Activated CD4-positive, alpha-beta T cell treated with anti-CD3 and anti-CD28 coated beads for 24 hours (primary cell): ENCODE measurements around the gene HOXB8.

Source experiments
- DNase-seq, 2 donors: peaks; one replicate each; pipeline ENCODE4 v3.0.0-alpha.2; 2020; ENCODE audit warnings: low read depth in 2 of 2

HOXB8 gene

DNA sequence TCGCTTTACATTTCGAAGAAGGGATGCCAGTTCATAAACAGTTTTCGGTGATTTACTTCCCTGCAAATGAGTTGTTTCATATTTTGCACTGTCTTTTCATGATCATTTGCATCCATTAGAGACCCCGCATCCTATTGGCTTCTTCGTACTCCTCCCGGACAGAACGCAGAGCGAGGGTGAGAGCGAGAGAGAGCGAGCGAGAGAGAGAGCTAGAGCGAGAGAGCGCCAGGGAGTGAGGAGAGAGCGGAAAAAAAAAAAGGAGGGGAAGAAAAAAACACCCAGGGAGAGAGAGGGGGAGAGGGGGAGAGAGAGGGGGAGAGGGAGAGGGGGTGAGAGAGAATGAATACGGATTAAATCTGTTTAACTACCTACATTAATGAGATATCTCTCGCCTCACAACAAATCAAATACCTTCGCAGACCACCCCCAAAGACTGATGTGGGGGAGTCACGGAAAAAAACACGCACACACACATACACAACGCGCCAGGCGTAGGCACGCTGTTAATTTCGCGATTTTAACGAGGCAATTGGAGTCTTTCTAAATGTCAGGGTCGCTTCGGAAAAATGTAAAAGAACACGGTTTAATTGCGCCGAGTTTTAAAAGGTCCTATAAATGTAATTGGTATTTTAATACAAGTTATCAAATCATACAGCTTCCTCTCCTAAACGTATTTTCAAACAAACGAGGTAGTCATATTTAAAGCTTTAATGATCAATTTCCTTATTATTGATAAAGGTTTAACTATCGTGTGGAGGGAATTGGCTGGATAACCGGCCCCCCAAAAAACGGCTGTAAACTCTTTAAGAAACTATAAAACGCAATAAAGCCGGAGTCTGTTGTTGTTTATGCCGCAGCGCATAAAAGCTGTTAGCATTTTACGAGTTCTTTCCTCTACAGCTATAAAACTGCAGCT lies at the start of gene HOXB8:
Gene HOXB8 (minus strand): TSS at position 246 of the 916 bp plus-strand sequence. CDS start 588 bp downstream, outside the sequence.
- no peak for DNase-seq

DNA sequence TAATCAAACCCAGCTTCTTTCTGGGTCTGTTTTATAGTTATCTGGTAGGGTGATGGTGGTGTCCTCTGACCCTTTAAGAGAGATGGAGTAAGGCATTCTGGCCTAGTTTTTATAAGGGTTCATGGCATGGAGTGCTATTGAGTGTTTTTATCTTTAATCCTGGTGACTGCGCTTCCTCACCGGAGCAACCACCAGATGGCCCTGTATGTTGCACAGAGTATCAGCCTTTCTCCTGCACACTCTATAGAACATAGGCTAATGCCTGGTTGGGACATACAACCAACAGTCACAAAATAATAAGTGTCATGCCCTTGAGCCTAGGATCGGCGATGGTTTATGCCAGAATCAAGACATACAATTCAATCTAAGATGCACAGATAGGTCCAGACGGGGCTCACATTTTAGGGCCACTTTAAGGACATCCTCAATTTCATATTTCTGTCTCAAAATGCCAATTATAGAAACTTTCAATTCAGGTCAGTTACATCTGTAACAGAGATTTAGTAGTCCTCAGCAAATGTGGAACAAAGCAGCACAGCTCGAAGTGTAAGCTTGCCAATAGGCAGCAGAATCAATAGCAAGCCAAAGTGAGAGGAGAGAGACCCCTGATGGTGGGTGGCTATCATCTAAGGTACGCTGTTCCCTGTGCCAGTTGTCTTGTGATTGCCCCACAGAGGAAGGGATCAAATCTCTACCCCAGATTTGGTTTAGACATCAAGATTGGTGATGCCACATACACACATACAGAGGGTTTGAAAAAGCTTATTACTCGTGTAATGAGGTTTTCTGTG lies 48.2 kb upstream of the HOXB8 start:
- no peak for DNase-seq

DNA sequence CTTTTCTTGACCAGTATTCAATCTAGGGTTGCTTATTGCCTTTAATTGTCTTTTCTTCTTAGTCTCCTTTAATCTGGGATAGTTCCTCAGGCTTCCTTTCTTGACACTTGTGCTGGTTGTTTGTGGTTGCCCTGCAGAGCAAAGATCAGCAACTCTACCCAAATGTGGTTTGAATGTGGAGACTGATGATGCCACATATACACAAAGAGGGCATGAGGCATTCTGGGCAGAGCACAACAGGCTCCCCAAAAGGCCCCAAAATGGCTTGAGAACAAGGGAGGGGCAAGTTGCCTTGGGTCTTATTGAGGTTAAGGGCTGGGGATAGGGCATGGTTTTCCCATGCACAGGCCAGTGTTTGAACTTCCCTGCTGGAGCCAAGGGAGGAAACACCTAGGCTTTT lies 40.8 kb upstream of the HOXB8 start:
- DNase-seq: no peak

DNA sequence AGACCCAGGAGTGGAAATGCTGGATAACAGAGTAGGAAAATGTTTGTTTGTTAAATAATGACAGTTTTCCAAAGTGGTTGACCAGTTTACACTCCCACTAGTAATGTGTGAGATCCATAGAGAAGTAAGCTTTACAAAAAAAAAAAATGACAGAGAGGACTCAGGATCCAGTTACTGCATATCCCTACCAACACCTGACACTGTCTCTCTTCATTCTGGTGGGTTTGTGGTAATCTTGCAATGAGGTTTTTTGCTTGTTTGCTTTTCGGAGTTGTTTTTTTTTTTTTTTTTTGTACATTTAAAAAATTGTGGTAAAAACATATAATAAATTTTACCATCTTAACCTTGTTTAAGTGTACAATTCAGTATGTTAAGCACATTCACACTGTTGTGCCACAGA lies 34.6 kb upstream of the HOXB8 start:
- DNase-seq: no peak

DNA sequence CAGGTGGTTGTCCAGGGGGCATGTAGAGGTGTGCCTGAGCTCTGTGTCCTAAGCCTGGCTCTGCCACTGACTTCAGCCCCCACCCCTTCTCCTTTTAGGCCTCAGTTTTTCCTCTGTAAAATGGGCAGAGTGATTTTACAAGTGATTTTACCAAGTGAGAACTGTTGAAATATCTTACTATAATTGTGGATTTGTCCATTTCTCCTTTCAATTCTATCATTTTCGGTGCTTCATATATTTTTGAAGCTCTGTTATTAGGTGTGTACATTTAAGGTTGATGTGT lies 32.8 kb upstream of the HOXB8 start:
- DNase-seq: no peak

DNA sequence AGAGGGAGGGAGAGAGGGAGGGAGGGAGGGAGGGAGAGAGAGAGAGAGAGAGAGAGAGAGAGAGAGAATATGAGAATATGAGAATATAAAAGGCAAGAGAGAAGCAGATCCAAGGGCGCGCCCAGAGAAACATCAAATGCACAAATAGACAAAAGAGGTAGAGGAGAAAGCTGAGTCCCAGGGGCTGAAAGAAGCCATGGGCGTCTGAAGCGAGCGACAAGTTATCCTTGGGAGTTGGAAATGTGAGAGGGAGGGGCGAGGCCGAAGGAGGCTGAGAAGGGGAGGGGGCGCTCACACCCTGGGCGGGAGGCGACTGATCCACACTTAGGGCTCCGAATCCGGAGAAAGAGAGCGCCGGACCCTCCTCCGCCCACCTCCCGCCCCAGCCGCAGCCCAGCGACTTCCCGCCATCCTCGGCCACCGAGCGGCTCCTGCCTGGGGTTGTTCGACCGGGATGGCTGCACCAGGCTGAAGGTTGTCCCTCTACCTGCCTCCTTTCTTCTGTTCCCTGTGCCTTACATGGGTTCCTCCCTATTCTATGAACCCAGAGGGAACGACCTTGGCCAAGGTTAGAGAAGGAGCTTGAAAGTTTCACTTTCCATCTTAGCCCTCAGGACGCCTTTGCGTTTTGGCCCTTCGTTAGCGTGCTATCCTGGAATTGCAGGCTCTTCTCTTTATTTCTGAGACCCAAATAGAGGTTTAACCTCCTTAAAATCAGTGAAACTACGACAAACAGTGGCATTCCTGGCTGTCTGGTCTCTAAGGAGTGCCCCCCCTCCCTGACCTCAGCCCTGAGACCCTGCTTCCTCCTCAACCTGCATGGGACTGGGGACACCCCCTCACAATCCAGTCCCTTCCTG lies 32.2 kb upstream of the HOXB8 start:
- DNase-seq: no peak

DNA sequence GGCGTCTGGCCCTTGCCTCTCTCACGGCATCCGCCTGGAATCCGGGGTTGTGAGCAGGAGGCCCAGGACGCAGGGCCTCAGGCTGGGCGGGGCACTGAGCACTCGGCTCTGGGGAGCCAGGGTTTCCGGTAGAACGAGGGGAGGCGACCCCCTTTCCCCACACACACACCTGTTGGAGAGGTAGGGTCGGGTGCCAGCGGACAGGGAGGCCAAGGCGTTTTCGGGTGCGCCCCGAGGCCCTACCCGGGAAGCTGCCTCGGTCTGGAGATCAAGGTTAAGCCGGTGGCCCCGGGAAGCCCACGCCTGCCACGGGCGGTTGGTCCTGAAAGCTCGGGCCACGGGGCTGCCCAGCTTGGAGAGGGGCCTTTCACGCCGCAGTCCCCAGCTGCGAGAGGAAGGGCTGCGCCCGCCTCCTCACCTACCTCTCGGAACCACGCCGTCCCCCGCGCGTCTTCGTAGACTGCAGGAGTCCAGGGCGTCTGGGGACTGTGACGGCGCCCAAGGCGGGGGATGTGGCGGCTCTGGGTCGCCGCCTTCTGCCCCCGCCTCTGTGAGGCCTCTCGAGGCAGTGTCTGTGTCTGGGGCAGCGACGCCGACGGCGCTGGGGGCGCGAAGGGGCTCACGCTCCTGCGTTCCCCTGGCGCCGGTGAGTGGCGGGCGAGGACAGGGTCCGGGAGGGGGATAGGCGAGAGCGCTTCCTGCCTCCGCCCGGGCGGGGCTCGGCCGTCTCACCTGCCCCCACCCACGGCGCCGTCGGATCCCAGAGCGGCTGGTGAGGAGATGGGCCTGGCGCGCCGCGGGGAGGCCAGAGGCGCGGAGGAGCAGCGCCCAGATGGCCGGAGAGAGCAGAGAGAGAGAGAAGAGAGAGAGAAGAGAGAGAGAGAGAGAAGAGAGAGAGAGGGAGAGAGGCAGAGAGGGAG lies 31.4 kb upstream of the HOXB8 start:
- DNase-seq: no peak

DNA sequence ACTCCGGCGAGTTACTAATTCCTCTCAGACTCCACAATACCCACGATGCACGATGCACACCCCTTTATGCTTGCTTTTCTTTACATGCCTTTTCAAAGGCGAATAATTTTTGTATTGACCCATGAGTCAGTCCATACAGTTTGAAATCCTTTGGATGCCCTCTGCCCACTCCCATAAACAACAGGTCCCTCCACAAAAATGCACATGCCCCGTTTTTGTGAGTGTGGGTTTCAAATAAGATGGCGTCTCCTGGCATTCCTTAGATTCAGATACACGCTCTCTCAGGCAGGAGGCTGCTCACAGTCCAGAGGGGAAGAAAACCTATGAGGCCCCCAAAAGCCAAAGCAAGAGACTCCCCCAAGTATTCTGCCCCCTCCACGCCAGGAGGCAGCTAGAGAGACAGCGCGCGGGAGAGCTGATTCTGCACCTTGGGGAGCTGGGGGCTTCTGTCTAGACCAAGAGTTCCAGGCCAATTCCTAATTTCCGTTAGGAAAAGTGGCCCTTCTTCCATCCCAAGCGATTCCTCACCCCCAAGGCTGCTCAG lies 30.6 kb upstream of the HOXB8 start:
- DNase-seq: no peak

DNA sequence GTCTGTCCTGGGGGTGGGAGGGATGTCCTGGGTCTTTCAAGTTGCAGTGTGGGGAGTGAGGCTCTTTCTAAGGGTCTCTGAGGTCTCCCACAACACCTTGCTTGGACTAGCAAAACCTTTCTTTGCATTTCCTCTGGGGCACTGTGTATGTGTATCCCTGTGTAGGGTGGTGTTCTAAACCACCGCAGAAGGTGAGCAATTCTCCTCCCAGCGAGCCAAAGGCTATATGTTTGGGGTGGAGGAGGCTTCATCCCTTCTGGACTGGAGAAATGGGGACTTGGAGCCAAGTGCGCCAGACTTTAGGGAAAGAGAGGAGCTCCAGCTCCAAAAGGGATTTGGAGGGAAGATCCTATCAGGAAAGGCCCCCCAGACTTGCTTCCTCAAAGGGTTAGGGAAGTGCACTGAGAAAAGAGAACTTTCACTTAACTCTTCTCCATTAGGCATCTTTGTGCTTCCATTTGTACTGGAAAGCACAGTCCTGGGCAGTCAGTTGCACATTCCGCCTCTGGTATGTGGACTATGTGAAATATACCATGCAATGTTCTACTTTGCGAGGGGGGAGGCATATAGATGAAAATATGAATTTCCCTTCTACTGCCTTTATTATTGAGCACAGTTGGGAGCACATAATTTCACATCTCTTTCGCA lies 29.9 kb upstream of the HOXB8 start:
- DNase-seq: no peak

DNA sequence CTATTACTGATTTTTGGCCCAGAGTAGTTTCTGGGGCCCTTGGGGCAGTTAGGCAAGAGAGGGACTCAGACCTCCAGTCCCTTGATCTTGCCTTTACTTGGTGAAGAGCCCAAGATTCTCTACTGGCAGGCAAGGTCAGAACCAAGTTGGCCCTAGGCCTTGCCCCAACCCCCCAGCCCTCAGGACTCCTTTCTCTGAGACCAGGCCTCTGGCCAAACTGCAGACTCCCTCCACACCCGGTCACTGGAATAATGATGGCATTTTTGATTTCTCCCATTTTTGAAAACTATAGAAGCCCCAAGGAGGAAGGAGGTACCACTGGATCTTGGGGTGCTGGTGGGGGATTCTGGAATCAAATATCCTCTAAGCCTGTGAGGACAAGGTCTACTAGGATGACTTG lies 29.1 kb upstream of the HOXB8 start:
- no peak for DNase-seq

DNA sequence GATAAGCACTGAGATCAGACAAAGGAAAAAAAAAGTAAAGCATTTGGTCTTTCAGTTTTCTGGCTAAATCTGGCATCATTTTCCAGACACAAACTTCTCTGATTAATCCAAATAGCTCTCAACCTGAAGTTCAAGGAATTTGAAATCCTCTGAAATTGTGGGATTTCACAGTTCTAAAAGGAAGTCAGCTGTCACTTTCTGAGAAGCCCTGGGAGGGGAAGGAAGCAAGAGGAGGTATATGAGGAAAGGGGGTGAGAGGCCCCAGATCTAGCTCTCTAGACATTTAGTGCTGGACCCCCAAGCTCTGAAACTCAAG lies 28.6 kb upstream of the HOXB8 start:
- DNase-seq: no peak

DNA sequence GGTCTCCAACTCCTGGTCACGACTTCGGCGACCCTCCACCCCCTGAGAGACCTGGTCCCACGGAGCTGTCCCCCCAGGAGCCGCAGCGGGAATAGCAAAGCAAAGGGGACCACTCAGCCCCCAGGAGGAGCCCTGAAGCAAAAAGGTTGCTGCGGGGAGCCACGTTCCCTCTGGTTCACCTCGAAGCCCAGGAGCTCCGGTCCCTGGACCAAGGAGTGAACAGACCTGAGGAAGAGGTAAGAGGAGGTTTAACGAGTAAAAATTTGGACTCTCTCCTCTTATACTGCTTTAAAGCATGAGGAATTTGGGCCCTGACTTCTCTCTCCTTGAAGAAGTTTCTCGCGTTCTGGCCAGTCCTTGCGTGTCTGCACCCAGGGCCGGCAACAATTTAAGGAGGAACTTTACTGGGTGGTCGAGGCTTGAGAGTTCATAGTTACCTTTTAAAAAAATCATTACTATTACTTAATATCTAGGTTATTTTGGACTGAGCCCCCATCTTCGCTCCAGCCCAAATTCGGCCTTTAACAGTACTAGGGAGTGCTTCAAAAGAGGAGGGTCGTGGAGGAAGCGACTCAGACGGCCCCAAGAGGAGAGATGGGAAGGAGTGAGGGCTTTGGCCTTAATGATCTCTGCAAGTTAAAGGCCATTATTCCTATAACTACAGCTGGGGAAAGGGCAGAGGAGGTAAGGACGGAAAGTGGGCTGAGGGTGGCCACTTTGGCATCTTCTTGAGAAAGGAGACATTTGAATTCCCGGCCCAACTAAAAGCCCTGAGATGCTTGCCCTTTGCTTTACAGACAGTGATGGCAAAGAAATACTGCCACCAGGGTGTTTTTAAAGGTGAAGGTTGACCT lies 28.0 kb upstream of the HOXB8 start:
- no peak for DNase-seq

DNA sequence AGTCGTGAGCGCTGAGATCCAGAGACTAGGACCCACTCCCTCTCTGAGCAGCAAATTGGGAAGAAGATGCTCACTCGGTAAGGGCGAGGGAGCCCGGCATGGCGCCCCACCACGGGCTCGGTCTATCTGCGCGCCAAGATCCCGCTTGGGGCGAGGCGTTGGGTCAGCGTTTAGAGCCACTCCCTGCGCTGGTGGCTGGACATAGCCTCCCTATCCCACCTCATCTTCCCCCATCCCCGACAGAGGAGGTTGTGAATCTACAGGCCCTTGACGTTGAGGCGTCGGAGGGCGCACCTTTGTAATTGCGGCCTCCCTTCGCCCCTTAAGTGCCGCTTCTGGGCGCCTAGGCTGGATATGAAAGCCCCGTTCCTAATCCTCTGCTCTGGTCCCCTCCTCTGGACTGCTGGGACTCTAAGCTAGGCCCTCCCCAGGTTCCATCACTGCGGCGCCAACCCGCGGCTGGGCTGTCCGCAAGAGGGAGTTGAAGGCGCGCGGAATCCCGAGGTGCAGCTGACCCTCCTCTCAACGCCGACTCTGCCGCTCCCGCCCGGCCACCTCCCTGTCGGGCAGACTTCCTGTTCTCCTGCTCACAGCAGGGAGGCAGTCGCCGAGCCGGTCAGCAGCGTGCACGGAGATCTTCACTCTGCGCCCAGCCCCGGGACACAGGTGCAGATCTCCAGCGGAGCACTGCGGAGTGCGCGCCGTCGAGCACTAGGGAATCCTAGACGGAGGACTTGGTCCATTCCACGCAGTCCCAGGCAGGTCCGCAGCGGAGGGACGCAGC lies 27.2 kb upstream of the HOXB8 start:
- DNase-seq: no peak

DNA sequence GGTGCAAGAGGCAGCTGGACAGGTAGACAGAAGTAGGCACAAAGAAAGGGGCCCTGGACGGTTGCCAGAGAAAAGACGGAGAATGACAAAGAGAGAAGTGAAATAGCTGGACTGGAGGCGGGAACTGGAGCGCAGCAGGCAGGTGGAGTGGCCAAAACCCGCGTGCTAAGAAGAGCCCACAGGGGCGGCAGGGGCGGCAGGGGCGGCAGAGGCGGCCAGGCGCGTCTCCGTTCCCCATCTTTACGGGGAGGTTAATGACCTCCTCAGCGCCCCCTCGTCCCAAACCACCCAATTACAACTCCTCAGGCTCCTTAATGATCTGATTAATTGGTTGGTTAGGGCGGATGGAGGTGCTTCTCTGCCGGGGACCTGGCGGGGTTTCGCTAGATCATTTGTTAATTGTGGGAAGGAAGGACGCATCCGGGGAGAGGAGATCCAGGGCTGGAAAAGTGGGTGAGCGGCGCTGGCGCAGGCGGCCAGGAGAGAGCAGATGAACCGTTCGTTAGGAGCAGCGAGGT lies 26.5 kb upstream of the HOXB8 start:
- no peak for DNase-seq

DNA sequence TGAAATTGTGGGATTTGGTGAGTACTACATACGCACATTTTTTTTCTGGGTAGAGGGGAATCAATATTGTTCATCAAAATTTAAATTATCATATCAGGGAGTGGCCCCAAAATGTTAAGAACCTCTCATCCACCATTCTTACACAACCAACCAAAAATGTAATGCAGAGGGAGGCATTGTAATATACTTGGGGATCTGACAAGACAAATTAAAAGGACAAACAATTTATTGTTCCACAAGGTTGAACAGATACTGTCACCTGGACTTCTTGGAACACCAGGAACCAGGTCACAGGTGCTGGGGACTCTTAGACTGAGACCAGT lies 25.7 kb upstream of the HOXB8 start:
- no peak for DNase-seq

DNA sequence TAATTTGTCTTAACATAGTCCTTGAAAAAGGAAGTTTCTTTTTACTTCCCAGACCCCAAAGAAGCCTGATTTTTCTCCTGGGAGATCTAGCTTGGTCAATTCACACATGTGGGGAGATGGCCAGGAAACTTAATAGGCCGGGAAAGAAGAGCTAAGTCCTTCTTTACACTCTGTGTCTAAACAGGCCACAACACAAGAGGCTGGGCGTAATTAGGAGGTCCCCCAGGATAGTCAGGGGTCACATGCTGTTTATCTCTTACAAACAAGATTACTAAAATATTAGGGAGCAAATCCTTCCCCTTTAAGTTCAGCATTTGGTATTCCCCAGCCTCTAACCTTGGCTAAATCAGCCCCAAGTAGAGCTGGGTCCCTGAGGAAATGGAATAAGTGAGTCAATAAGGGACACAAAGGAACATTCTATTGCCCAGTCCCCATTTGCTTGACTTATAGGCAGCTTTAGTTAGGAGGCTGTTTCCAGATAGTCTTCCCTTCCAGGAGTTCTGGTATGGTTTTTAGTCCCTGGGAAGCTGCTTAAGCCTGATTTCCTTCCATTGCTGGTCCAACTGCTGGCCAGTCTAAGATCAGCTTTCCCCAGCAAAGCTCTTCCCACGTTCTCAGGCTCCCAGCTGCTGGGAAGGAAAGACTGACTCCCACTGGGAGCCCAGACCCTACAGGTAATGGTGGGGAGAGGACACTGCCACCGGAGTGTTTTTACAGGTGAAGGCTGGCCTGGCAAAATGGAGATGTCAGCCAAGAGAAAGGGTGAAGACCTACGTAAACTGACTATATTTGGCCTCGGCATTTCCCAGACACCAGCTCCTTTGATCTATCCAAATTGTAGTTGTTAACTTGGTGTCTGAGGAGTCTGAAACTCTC lies 25.1 kb upstream of the HOXB8 start:
- DNase-seq: no peak

DNA sequence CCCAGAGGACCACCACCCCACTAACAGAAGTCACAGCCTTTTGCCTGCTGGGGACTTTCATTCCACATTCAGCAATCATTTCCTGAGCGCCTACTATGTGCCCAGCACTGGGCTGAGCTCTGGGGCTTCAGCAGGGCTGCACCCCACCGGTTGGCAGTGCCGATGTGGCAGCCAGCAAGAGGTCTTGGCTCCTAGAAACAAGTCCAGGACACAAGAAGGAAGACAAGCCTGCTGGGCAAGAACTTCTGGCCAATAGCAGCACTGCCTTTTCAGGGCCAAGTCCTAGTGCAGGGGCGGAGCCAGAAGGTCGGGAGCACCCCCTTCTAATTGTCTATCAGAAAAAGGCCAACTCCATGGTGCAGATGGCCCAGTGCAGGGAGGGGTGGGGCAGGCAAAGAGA lies 24.0 kb upstream of the HOXB8 start:
- no peak for DNase-seq
